Peyer's patch (tissue), 4 donors: ENCODE data around the gene CLRN3. TPM values are rescaled to one million over a fixed set of nuclear protein-coding genes. Genes with fewer than 3 reads are reported as not detected.

ENCODE experiments used
- DNase-seq, 3 donors: peaks; one replicate each; pipeline ENCODE4 v3.0.0-alpha.2; 2017 to 2019
- H3K27ac ChIP-seq, 4 donors: fragments of 200-600 bp; sonication (generic); one replicate each; pipeline ENCODE4 v1.5.1; 2016 to 2019
- H3K27me3 ChIP-seq, 2 donors: fragments of 200-600 bp; sonication (generic); one replicate each; pipeline ENCODE4 v1.5.1; 2019
- H3K36me3 ChIP-seq, 3 donors: fragments of 200-600 bp; sonication (generic); one replicate each; pipeline ENCODE4 v1.5.1; 2016 to 2019
- H3K4me1 ChIP-seq, 4 donors: fragments of 200-600 bp; sonication (generic); one replicate each; pipeline ENCODE4 v1.5.1; 2016 to 2019
- H3K4me3 ChIP-seq, 4 donors: fragments of 200-600 bp; sonication (generic); 1 replicate in 3 of 4; 2 replicates in 1 of 4; pipeline ENCODE4 v1.5.1; 2016 to 2019; ENCODE audit warnings: mild to moderate bottlenecking in 1 of 4
- H3K9me3 ChIP-seq, 4 donors: fragments of 200-600 bp; sonication (generic); one replicate each; pipeline ENCODE4 v1.5.1; 2016 to 2019; ENCODE audit warnings: mild to moderate bottlenecking in 1 of 4
- POLR2A ChIP-seq, 2 donors: fragments of 450-650 bp; IDR thresholded peaks; one replicate each; pipeline ENCODE4 v1.5.1; 2017; ENCODE audit warnings: antibody characterized with exemption in 2 of 2, mild to moderate bottlenecking in 2 of 2, moderate library complexity in 2 of 2
- total RNA-seq, 4 donors: library from RNA; depleted of rRNA; stranded (reverse); fragments of >200 nt; gene quantifications; one replicate each; pipeline ENCODE4 v1.1.0, GENCODE V29; 2016
- TF ChIP-seq, protein P1 (sequence below), 6 experiments: fragments of 450-650 bp in 4 of 6; fragments of 200-600 bp in 2 of 6; sonication (generic) in 1 of 6; IDR thresholded peaks; one replicate each; pipeline ENCODE4 v1.5.1; 2017 to 2019; ENCODE audit warnings: antibody characterized with exemption in 6 of 6, mild to moderate bottlenecking in 3 of 6, moderate library complexity in 1 of 6

The CLRN3 gene
- total RNA-seq, 4 donors from 2014 or later, result 7.4 to 215 (median 109) TPM

DNA sequence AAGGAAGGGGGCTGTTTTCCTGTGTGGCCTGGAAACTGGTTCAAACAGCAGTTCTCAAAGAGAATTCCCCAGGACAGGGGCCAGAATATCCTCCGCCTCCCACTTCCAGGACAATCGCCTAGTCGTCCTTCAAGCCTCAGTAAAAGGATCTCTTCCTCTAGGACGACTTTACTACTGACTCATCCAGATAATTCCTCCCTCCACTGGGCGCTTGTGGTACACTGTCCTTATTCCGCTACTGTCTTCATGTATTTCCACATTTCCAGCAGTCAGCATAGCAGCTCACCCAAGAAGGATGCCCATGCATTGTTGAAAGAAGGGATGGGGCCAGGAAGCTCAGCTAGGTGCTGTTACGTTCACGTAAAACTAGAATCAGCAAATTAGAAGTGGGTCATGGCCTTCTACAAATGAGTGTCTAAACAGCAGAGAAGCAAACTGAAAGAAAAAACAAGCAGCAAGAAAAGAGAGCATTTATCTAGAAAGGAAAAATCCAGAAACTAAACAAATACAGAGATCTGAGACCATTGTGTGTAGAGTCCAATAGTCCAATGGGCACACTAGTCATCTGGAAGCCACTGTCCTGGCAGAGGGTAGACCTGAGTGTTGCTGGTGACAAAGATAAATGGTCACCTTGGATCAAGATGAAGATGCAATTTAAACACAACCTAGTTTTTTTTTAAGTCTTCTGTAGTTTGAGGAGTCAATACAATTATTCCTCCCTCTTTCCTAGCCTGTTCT lies 26.3 kb downstream of the CLRN3 start:
- no peaks in the 10 kb centered on the region for H3K9me3 ChIP-seq
- no peaks in the 10 kb centered on the region for H3K36me3 ChIP-seq
- DNase-seq, result peak in 1 of 3 donors; percentile 2
- H3K4me3 ChIP-seq, result no peak overlapping the region
- no peaks in the 10 kb centered on the region for H3K4me1 ChIP-seq
- H3K27ac ChIP-seq, result no peak overlapping the region
- TF ChIP-seq POLR2A (IDR thresholded peaks at IDR 0.05), result no peak
- TF ChIP-seq, protein P1, sequence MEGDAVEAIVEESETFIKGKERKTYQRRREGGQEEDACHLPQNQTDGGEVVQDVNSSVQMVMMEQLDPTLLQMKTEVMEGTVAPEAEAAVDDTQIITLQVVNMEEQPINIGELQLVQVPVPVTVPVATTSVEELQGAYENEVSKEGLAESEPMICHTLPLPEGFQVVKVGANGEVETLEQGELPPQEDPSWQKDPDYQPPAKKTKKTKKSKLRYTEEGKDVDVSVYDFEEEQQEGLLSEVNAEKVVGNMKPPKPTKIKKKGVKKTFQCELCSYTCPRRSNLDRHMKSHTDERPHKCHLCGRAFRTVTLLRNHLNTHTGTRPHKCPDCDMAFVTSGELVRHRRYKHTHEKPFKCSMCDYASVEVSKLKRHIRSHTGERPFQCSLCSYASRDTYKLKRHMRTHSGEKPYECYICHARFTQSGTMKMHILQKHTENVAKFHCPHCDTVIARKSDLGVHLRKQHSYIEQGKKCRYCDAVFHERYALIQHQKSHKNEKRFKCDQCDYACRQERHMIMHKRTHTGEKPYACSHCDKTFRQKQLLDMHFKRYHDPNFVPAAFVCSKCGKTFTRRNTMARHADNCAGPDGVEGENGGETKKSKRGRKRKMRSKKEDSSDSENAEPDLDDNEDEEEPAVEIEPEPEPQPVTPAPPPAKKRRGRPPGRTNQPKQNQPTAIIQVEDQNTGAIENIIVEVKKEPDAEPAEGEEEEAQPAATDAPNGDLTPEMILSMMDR (IDR thresholded peaks at IDR 0.05), result no peak
- H3K27me3 ChIP-seq, result no peaks in the 10 kb centered on the region

DNA sequence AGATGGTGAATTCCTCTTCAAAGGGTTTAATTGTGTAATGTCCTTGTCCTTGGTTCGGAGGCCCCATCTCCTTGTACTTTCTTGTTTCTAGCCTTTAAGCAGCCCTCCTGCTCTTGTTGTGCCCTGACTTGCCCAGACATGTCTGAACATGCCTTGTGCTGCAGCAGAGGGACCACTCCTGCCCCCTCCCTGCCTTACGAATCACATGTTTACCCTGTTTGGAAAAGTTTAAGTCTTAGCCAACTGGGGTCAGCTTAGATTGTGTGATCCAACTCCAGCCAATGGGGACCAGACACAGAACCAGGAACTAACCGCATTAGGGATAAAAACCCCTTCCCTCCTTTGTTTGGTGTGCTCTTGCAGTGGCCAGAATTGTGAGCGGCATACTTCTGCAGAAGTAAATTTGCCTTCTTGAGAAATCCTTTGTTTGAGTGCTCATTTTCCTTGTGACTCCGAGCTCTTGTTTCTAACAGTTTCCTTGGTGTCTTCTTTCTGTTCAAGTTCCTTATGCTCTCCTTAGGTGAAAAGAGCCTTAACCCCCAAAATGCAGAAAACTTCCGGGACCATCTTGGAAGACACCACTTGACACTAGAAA lies 29.4 kb downstream of the CLRN3 start:
- Histone ChIP-seq H3K27ac (no peak overlapping the region), H3K27me3 (no peaks in the 10 kb centered on the region), H3K36me3 (no peaks in the 10 kb centered on the region), H3K4me1 (no peaks in the 10 kb centered on the region), H3K9me3 (no peaks in the 10 kb centered on the region), H3K4me3 (no peak overlapping the region)
- TF ChIP-seq POLR2A (IDR thresholded peaks at IDR 0.05), result no peak
- TF ChIP-seq, protein P1 (IDR thresholded peaks at IDR 0.05), result no peak
- peak in 1 of 3 donors; percentile 24 for DNase-seq

GRCh38 chr10:127860592-127860991 lies 32.1 kb downstream of the CLRN3 start:
- Histone ChIP-seq H3K9me3 (no peaks in the 10 kb centered on the region), H3K4me1 (no peaks in the 10 kb centered on the region), H3K36me3 (no peaks in the 10 kb centered on the region), H3K27me3 (no peaks in the 10 kb centered on the region), H3K4me3 (no peak overlapping the region), H3K27ac (no peak overlapping the region)
- TF ChIP-seq POLR2A (IDR thresholded peaks at IDR 0.05), result no peak
- TF ChIP-seq, protein P1 (IDR thresholded peaks at IDR 0.05), result no peak
- peak in 1 of 3 donors; percentile 13 for DNase-seq

GRCh38 chr10:127855976-127856375 lies 36.8 kb downstream of the CLRN3 start:
- Histone ChIP-seq H3K4me1 (peaks cover 0 to 7% (median 3%) of the 10 kb centered on the region in 4 donors), H3K27me3 (no peaks in the 10 kb centered on the region), H3K36me3 (no peaks in the 10 kb centered on the region), H3K4me3 (no peak overlapping the region), H3K27ac (no peak overlapping the region), H3K9me3 (no peaks in the 10 kb centered on the region)
- DNase-seq, result no peak
- TF ChIP-seq, protein P1 (IDR thresholded peaks at IDR 0.05), result no peak
- TF ChIP-seq POLR2A (IDR thresholded peaks at IDR 0.05), result no peak

DNA sequence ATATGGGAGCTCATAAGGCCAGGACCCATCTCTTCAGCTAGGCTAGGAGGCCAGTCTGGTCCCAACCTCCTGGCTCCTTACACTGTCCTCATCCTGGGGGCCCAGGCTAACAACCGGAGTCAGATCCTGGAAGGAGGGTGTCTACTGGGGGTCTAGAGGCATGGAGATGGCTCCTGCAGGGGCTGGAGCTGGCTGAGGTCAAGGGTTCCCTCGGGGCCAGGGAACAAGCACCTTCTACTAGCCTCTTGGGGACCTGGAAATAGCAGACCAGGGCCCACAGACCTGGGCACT lies 37.2 kb downstream of the CLRN3 start:
- peaks cover 0 to 7% (median 3%) of the 10 kb centered on the region in 4 donors for H3K4me1 ChIP-seq
- H3K27ac ChIP-seq, result peak overlapping the region in 1 of 4 donors; percentile 13
- H3K27me3 ChIP-seq, result no peaks in the 10 kb centered on the region
- TF ChIP-seq POLR2A (IDR thresholded peaks at IDR 0.05), result no peak
- TF ChIP-seq, protein P1 (IDR thresholded peaks at IDR 0.05), result no peak
- no peak for DNase-seq
- no peaks in the 10 kb centered on the region for H3K36me3 ChIP-seq
- no peaks in the 10 kb centered on the region for H3K9me3 ChIP-seq
- no peak overlapping the region for H3K4me3 ChIP-seq
